Progenitor cell of endocrine pancreas (in vitro differentiated cells): ENCODE data around the gene NLRP4. TPM values are rescaled to one million over a fixed set of nuclear protein-coding genes. Genes with fewer than 3 reads are reported as not detected.

ENCODE experiments used
- DNase-seq: peaks from one replicate; pipeline ENCODE4 v3.0.0; 2021; ENCODE audit warnings: low spot score; ENCODE audit not compliant: unreplicated experiment
- H3K27ac Mint-ChIP-seq: 2 replicates; pipeline ENCODE4 v1.8.0; 2021; ENCODE audit warnings: mild to moderate bottlenecking, moderate library complexity, mixed read lengths
- H3K27me3 Mint-ChIP-seq: 2 replicates; pipeline ENCODE4 v1.8.0; 2021; ENCODE audit warnings: mixed read lengths
- H3K36me3 Mint-ChIP-seq: 2 replicates; pipeline ENCODE4 v1.8.0; 2022; ENCODE audit warnings: mixed read lengths; ENCODE audit not compliant: insufficient read depth
- H3K4me1 Mint-ChIP-seq: 2 replicates; pipeline ENCODE4 v1.8.0; 2021; ENCODE audit warnings: low read depth, mixed read lengths
- H3K4me3 Mint-ChIP-seq: 2 replicates; pipeline ENCODE4 v1.8.0; 2021; ENCODE audit warnings: low read depth, mild to moderate bottlenecking, moderate library complexity, mixed read lengths
- H3K9me3 Mint-ChIP-seq: 2 replicates; pipeline ENCODE4 v1.8.0; 2021; ENCODE audit warnings: low read depth, mixed read lengths
- CTCF ChIP-seq: fragments of 200-600 bp; sonication (generic); IDR thresholded peaks from one replicate; pipeline ENCODE4 v1.5.0; 2021; ENCODE audit warnings: antibody characterized with exemption, mild to moderate bottlenecking; ENCODE audit not compliant: unreplicated experiment
- total RNA-seq: library from RNA; stranded (reverse); gene quantifications from 2 replicates; pipeline ENCODE4 v1.2.1, GENCODE V29; 2021

Gene NLRP4
- total RNA-seq, 1 donor from 2014 or later: not detected

DNA sequence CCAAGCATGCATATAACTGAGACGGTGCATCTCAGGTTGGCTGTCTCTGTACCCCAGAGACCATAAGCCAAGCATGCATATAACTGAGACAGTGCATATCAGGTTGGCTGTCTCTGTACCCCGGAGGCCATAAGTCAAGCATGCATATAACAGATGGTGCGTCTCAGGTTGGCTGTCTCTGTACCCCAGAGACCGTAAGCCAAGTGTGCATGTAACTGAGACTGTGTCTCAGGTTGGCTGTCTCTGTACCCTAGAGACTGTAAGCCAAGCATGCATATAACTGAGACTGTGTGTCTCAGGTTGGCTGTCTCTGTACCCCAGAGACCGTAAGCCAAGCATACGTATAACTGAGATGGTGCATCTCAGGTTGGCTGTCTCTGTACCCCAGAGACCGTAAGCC lies 30.8 kb downstream of the NLRP4 start:
- no peak for DNase-seq
- no peaks in the 10 kb centered on the region for H3K4me1 Mint-ChIP-seq
- peaks cover 5% of the 10 kb centered on the region for H3K36me3 Mint-ChIP-seq
- no peaks in the 10 kb centered on the region for H3K27me3 Mint-ChIP-seq
- no peak overlapping the region for H3K4me3 Mint-ChIP-seq
- no peak overlapping the region for H3K27ac Mint-ChIP-seq
- no peak for TF ChIP-seq CTCF
- peaks cover 50% of the 10 kb centered on the region for H3K9me3 Mint-ChIP-seq

GRCh38 chr19:55870736-55871135 lies 34.4 kb downstream of the NLRP4 start:
- Mint-ChIP-seq H3K36me3 (peaks cover 5% of the 10 kb centered on the region), H3K9me3 (peaks cover 45% of the 10 kb centered on the region), H3K27ac (no peak overlapping the region), H3K4me1 (no peaks in the 10 kb centered on the region), H3K4me3 (no peak overlapping the region), H3K27me3 (no peaks in the 10 kb centered on the region)
- TF ChIP-seq CTCF: no peak
- no peak for DNase-seq

DNA sequence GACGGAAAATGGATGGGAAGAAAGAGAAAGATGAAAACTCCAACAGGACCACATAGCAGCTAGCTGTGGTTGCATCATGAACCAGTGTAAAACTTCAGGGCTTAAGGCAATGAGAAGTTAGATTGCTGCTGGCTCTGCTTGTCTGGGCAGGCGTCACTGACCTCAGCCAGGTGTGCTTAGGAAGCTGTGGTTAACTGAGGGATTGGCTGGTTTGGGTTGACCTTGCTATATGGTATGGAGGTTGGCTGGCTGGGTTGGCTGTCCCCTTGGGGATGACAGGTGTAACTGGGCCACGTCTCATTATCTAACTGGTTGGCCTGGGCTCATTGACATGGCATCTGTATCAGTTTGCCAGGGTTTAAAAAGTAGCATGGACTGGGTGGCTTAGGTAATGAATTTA lies 40.9 kb downstream of the NLRP4 start:
- no peaks in the 10 kb centered on the region for H3K27me3 Mint-ChIP-seq

DNA sequence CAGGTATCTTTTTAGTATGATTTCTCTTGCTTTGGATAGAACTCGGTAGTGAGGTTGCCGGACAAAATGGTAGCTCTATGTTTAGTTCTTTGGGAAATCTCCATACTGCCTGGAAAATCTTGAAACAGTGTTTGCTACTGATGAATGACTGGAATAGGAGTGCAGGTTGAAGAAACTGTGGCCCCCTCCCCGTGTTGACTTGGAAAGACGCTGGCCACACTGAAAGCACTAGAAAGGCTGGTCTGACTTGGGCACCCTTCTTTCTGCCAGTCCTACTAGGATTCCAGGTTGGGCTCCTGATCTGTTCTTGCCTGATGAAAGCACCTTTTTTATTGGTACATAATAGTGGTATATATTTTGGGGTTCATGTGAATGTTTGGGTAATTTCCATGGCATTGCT lies 46.3 kb downstream of the NLRP4 start:
- Mint-ChIP-seq H3K4me1 (no peaks in the 10 kb centered on the region), H3K9me3 (peaks cover 55% of the 10 kb centered on the region), H3K27me3 (no peaks in the 10 kb centered on the region), H3K4me3 (no peak overlapping the region), H3K36me3 (peaks cover 1% of the 10 kb centered on the region), H3K27ac (no peak overlapping the region)
- TF ChIP-seq CTCF: no peak
- no peak for DNase-seq

More for the DNA sequence above, 40.9 kb downstream of the NLRP4 start:
- H3K9me3 Mint-ChIP-seq: peaks cover 55% of the 10 kb centered on the region
- H3K36me3 Mint-ChIP-seq: peaks cover 1% of the 10 kb centered on the region
- H3K4me1 Mint-ChIP-seq: no peaks in the 10 kb centered on the region
- H3K27ac Mint-ChIP-seq: no peak overlapping the region
- no peak for TF ChIP-seq CTCF
- no peak for DNase-seq
- no peak overlapping the region for H3K4me3 Mint-ChIP-seq

DNA sequence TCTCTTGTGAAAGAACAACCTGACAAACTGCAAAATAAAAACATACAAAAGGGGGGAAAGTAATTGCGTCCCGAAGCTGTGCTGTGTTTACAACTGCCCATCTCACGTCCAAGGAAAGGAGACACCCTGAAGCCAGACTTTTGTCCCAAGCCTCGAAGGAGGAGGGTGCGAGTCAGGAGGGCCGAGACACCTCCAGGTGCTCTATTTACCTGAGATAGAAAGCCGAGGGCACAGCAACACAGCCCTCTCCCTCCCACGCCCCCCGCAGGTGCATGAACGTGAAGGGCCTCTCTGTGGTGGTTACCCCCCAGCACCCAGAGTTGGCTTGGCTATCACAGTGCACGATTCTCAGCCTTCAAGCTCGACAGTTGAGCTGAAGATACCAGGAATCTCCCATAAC lies 62.6 kb downstream of the NLRP4 start:
- peaks cover 4% of the 10 kb centered on the region for H3K36me3 Mint-ChIP-seq
- no peaks in the 10 kb centered on the region for H3K27me3 Mint-ChIP-seq
- TF ChIP-seq CTCF: no peak
- peaks cover 44% of the 10 kb centered on the region for H3K9me3 Mint-ChIP-seq
- H3K27ac Mint-ChIP-seq: no peak overlapping the region
- DNase-seq: no peak
- H3K4me3 Mint-ChIP-seq: no peak overlapping the region
- no peaks in the 10 kb centered on the region for H3K4me1 Mint-ChIP-seq
